ENCODE data around the gene BCAN.

BCAN gene

DNA sequence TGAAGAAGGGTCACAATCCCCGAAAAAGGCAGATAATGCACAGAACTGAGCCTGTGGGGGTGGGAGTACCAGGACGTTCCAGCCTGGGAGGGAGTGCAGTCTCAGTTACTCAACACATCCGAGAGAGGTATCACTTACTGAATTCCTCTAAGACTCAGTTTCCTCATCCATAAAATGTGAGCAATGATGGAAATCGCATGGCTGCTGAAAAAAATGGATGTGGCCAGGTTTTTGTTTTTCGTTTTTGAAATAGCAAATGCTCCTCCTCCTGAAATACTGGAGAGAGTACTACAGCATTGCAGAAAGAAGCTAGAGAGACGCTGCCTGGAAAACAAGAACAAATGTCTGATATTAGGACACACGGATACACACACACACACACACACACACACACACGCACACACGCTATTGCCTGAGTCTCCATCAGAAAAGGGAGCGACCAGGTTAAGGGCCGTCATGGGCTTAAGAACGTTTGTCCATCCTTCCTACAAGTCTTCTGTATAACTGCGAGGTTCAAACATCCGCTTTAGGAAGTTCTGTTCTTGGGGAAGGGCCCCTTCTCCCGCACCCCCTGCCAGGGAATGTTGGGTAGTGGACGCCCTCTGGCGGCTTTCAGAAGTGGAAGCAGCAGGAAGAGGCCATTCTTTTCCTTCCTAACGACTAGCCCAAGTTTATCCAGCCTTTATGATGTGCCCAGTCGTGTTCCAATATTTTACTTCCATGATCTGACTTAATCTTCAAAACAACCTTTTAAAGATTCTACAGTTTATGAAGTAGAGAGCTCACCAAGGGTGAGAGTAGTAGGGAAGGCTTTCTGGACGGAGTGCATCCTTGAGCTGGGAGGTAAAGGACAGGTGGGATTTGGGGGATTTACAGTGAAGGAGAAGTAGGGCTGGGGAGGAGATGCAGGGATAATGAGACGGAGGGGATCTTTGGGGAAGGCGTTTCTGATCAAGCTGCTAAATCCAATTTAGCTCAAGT lies 36.0 kb downstream of the BCAN start:
- DNase-seq, result peak; percentile 17

DNA sequence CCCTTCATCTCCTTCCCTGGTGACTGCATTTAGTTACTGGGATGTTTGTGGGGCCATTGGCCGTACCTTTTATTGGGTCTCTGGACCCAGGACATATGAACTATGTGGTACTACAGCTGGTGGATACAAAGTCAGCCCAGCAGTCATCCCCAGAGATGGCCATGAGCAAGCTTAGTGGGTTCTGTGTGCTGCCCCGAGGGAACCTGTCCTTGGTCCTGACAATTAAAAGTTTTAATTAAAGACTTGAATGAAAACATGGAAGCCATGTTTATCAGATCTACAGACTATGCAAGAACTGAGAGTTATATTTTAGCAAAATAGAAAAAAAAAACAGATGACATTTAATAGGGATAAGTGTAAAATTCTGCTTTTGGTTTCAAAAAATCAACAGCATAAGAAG lies 38.1 kb downstream of the BCAN start:
- DNase-seq, result no peak

DNA sequence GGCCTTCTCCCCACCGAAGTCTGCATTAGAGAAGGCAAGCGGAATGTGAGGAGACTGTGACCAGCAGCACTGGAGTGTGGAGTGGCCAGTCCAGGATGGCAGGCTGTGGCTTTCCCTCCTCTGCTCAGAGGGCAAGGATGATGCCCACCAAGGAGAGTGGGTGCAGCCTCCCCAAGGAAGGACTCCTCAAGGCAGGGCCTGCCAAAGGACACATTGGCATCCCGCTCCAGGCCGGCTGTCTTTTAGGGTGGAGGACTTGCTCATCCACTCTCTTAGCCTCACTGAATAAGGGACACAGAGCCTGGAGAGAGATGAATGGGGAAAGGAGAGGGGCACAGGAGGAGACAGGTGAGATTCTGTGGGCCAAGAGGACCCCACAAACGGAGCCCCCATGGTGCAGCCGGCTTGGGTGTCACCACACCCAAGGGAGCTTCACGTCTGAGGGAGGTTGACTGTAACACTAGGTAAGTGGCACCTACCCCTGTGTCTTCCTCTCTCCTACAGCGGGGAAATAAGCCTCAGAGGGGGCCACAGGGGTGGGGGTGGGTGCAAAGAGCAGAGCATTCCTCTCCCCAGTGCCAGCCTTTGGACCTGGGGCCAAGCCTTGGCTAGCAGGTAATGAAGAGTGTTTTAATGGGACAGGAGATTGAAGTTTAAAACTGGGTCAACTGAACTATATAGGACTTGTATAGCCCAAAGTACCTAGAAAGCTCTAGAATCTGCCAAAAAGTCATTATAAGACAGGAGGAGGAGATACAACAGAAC lies 39.5 kb downstream of the BCAN start:
- DNase-seq, result no peak

DNA sequence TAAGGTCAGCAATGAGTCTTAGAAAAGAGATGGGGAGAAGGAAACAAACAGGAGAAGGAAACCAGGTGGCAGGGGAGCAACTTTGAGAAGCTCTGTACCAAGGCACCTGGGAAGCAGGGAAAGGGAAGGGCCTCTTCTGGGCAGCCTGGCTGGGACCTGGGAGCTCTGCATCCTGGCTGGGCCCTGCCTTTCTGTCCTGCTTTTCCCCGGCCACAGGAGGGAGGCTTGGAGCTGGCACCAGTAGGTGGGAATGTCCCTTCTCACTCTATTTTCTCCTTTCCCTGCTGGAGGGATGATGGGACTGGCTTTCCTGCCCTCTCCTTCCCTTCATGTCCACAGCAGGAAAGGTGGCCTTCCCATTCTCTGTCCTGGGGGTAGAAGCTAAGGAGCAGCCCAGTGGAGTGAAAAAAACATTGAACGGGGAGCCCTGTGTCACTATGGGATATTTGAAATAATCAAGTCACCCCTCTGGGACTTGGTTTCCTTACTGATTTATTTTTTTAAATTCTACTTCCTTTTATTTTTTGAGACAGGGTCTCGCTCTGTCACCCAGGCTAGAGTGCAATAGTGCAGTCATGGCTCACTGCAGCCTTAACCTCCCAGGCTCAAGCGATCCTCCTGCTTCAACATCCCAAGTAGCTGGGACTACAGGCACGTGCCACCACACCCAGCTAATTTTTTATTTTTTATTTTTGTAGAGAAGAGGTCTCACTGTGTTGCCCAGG lies 40.4 kb downstream of the BCAN start:
- no peak for DNase-seq

DNA sequence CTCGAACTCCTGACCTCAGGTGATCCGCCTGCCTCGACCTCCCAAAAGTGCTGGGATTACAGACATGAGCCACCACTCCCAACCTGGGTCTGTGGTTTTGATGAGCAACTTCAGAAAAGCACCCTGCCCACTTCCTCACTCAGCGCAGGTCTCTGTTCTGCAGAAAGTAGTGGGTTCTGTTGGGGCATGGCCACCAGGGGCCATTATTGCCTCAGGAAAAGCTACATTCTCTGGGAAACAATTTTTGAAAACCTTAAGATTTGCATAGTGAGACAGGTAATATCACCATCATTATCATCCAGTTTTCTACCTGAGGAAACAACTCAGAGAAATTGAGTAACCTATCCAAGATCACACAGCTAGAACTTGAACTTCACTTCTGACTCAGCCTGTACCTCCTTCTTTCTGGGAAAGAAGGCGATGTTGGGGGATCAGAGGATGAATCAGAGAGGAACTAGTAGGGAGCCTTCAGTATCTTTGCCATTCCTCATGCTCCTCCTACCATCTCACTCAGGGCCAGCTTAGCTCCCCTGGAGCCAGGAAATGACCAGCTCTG lies 42.4 kb downstream of the BCAN start:
- no peak for DNase-seq

DNA sequence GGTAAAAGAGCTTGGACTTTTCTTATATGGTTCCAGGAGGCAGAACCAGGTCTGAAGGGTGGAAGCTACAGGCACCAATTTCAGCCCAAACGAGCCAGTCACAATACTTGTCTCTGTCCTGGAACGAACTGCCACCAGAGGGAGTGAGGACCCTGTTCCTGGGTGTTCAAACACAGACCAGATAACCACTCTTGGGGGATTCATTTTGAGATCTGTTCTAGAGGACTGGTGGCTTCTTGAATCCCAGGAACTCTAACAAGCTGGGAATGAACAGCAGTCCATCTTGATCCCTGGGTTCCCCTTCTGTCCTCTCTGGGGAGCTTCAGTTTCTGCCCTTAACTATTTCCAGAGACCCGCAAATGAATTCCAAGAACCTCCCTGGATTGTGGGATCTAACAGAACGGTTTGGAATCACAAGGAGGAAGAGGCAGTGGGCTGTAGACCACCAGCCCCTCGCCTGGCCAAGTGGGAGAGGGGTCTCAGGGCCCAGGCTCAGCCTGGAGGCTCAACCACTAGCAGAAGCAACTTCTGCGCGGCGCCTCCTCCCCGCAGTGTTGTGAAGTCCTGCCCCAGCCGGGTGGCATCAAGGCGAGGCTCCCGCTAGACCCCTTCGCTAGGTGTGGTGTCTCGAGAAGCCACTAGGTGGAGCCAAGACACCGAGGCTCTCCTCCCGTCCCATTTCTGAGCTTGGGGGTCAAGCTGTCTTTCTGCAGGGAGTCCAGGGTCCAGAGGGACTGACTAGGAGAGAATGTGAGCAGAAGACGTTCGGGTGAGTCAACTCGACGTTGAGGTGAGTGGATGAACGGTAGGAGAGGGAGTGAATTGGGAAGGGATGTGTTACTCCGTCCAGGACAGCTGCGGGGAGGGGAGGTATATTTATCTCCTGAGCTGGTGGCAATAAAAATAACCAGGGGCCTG lies 47.4 kb downstream of the BCAN start:
- peak; percentile 71 for DNase-seq

DNA sequence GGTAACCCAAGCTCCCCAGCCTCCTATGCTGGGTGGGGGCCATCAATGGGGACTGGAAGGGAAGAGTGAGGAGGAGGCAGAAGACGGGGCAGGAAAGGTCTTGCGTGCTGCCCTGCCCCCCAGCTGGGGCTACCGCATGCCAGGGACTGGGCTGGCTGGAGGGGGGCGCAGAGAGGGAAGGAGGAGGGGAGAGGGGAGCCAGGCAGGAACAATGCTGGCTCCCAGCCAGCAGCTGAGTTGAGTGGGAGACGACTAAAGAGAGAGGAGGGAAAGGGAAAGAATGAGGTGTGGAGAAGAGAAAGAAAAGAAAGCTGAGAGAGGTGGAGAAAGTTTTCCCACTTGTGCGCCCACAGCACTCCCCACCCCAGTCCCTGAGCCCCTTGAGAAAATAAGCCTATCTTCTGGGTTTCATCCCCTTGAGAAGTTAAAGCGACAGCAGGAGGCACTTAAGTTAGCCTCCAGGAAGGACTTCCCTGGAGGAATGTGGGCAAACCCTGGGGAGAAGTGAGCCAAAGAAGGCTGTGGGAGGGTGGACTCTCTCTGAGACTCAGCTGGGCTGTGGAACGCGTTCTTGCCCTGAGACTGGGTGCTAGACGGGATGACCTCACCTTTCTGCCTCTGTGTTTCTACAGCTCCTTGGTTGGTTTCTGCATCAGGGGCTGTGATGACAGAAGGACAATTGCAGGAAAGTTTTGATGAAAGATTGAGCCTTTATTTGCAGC lies 48.2 kb downstream of the BCAN start:
- no peak for DNase-seq

DNA sequence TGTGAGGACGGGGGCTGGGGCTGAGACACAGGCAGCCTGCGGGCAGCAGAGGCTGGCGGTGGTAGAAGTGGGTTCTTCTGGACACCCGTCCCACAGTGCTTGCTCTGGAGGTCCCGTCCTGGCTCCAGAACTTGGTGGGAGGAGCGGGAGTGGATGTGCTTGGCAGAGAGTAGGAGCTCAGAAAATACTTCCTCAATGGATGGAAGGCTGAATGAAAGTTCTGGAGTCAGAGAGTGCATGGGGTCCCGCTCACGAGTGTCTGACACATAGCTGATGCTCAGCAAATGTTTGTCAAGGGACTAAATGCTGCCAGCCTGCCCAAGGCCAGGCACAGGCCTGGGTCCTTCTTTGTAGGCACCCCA lies 48.7 kb downstream of the BCAN start:
- DNase-seq, result no peak

DNA sequence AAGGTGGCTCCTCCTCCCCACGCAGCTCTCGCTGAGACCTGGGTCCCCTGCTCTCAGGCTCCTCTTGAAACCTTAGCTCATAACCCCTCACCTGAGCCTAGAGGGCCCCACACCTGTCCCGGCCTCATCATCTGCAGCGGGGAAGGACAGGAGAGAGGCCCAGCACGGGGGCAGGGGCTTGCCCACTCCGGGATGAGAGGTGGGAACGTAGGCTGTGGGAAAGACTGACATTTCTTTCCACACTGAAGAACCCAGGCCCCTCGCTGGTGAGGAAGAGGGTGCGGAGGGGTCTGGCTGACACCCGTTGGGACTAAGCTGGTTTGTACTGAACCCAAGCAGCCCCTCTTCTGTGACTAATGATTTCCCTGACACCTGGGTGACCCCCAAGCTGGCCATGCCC lies 49.3 kb downstream of the BCAN start:
- DNase-seq, result no peak

DNA sequence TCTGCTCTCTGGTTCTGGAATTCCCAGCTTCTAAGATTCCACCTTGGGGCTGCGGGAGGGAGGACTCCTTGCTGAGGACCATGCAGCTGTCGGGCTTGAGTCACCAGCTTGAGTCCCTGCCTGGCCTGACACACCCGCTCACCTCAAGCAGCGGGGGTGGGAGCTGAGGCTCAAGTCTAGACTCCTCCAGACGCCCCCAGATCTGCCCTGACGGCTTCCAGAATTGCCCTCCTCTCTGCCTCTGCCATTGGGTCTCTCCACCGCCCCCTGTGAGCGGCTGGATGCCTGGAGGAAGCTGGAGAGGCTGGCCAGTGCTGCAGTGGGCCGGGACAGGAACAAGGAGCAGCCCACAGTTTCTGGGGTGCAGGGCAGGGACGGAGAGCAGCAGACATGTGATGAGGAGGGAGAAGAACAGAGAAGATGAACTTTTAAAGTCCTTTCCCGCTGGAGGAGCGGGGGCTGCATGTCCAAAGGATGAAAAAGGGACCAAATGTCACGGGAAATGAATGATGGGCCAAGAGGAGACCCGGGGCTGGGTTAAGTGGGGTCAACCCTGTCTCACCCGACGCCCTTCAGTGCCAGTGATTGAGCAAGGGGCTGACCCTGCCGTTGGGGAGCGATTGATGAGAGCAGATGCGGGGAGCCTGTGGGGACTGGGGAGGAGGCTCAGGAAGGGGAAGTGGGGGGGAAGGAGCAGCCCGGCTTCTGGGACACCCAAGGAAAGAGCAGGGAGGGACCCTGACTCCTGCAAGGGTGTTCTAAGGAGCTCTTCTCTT lies 49.9 kb downstream of the BCAN start:
- DNase-seq, result no peak

DNA sequence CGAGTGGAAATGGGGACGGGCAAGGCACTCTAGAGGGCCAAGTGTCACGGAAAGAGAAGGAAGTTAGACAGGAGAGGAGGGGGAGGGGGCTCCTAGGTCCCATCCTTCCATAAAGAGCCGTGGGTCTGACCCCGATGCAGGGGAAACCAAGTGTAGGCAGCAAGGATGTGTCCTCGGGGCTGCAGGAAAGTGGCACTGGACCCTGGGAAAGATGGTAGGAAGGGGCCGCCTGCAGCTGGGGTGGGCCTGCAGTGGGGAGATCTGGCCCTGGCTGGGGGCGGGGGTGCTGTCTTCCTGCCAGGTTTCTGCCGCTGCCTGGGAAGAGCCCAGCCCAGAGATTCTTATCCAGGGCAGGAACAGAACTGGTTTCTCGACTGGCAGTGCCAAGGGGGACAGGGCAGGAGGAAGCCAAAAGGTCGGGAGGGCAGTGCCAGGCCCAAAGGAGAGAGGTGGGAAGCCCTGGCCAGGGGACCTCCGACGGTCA lies 50.6 kb downstream of the BCAN start:
- no peak for DNase-seq

DNA sequence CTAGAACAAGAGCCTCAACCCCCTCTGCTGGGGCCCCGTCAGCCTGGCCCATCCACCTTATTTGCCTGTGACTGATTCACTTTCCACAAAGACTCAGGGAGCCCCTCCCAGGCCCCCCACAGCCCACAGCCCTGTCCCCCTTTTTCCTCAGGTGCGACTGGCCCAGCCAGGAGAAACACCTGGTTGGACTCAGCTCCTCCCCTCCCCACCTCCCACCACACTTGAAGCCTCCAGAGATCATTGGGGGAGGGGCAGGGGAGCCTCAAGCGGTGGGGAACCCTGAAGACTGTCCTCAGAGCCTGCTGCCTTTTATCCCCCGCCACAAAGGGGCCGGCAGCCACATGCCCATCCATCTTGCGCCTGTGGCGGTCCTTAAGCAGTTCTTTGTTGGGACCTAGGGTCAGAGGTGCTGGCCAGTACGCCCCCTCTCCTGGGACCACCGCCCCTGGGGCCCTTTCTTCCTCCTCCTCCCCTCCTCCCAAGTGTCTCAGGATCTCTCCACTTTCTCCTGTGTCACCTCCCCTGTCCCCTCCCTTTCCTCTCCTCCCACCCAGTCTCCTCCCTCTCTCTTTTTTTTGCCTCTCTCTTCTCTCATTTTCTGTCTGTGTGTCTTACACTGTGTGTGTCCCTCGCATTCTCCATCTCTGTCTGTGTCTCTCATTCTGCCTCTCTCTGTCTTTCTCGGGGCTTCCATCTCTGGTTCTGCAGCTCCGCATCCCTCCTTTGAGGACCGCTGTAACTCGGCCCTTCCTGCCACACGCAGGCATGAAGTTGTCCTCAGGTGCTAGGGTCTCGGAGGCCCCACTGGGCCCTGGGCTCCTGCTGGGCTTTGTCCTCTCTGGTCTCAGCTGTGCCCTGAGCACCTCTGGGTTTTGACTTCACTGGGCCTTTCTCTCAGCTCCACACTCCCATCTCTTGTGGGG lies 51.3 kb downstream of the BCAN start:
- DNase-seq, result peak; percentile 18

DNA sequence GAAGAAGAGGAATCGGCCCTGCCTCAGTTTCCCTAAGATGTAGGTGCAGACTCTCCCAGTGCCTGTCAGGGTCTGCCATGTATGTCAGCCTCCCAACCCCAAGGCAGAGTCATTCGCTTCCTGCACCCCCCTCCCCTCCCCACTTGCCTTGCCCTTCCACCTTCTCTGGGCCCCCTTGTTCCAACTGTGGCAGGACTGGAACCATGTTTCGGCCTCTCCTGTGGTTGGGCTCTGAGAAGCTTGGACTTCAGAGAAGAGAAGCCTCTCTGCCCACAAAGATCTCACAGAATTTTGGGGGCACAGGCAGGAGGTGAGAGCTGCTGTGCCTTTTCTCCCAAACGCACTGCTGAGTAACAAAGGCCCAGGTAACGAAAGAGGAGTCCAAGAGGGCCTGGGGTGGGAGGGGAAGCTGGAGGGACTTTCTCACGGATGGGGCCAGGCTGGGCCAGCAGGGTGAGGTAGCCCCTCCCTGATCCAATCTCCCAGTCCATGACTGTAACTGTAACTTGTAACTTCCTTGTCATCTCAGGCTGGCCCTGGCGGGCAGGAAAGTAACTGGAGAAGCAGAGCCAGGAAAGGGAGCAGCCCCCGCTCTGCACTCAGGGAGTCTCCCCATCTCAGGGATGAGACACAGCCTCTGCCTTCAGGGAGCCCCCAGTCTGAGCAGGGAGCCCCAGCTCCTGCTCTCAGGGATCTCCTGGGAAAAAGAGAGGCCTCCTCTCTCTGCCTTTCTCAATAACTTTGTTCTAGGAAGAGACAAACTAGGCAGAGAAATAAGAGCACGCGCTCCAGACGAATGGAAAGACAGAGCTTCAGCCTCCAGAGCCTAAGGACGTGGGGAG lies 52.2 kb downstream of the BCAN start:
- DNase-seq, result no peak

DNA sequence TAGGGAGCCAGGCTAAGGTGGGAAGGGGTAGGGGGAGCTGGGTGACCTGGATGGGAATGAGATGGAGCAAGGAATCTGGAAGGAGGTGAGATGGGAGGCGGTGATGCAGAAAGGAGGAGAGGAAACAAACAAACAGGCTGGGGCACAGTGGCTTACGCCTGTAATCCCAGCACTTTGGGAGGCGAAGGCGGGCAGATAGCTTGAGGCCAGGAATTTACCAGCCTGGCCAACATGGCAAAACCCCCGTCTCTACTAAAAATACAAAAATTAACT lies 52.7 kb downstream of the BCAN start:
- no peak for DNase-seq

DNA sequence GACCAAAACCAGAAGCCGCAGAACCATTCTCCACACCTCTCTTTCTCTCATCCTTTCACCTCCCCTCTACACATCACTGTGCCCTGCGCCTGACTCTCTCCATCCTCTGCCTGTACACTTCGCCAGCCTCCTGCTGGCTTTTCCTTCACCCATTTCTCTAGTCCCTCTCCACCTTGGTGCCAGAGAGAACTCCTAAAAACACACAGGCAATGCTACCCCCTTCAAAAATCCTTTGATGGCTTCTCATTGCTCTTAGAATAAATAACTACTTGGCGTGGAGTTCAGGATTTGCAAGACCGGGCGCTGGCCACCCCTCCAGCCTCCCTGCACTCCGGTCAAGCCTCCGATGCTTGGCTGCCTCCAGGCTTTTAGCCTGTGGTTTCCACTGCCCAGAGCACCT lies 54.8 kb downstream of the BCAN start:
- no peak for DNase-seq

DNA sequence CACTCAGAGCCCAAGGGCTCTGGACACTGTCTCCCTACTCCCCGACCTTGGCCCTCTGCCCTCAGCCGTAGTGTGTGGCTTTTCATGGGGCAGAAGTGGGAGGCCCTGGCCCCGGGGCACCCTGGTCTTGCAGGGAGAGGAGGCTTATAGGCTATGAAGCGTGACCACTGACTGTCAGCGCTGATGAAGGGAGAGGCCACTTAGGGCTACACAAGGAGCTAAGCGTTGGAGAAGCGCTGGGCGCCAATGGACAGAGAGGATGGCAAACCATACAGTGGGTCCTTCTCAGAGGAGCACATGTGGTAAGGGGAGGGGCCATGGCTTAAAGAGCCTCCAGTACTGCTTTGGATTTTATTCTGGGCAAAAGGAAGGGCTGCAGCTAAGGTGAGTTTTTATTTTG lies 55.6 kb downstream of the BCAN start:
- DNase-seq, result no peak

DNA sequence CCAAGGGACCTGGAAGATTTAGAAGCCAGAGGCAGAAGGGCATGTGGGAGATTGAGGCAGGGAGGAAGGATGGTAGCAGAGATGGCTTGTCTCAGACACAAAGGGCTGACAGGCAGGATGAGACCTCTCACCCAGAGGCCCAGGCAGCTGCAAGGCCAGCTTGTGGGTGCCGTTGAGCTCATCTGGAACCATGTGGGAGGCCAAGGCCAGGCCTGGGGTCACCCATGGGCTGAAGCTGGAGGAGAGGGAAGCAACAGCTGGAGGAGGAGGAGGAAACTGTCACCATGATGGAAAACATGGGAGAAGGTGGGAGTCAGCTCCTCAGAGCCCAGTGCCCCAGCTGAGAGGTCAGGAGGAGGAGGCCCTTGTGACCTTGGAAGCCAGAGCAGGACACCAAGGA lies 57.1 kb downstream of the BCAN start:
- no peak for DNase-seq

DNA sequence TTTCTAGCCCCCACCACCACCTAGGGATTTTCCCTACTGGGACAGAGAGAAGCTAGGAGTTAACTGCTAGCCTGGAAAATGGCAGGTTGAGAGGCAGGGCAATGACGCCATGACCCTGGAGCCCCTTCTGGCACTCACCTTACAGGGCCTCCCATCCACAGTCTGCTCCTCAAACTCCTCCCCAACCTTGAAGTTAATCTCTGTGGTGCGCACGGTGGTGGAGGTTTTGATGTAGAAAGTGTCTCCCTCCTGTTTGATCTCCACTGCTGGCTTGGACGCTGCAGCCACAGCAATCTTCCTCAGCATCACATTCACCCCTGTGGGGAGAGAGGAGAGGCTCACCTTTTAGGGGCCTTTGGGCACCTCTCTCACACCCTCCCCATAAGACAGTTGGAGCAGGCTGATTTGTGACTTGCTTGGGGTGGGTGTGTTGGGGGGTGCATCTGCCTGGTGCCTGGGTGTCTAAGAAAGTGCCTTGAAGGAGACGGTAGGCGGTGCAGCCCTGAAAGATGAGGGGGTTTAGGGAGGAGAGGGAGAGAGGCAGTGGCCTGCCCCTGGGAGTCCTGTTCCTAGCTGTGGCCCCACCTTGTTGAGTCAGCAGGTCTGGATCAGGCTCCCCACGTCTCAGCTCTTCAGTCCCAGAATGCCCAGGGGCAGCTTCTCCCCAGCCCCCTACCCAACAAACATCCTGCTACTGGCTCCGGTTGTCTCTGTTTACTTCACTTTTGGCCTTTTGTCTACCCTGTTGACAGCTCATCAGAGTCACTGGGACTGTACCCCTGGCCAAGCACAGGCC lies 59.0 kb downstream of the BCAN start:
- DNase-seq, result no peak

Data from NCI-H1092 treated with DMSO at 0.1 percent for 48 hours (cell line).